HG03520 (cell line): ENCODE data around the gene NPY1R.

ENCODE experiments used
- ATAC-seq: cut with Tn5 transposase; IDR thresholded peaks from one replicate; pipeline ENCODE4 v1.9.1; 2021; ENCODE audit warnings: mild to moderate bottlenecking, moderate library complexity; ENCODE audit not compliant: unreplicated experiment

Gene NPY1R

GRCh38 chr4:163332526-163333406 lies at the start of gene NPY1R:
TSS of gene NPY1R (minus strand) at chr4:163332596. CDS start at chr4:163326554, 6,042 bp downstream.
- ATAC-seq, result peak; percentile 68

GRCh38 chr4:163380703-163381102 lies 48.3 kb upstream of the NPY1R start:
- no peak for ATAC-seq

DNA sequence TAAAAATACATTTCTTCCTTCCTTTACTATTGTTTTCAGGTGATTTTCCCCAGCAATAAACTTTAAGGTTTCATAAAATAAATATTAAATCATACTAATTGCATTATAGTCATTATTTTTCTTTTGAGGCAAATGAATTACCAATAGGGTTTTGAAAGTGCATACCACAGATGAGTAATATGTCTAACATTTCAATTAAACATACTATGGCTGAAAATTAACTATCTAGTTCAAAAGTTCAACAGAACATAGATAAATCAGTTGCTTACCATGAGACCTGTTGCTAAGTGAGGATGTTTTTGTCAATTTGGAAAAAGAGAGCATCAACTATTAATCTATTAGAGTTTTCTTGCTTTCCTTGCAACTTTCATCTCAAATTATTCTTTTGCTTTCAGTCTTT lies 46.3 kb upstream of the NPY1R start:
- ATAC-seq, result no peak

GRCh38 chr4:163372029-163372428 lies 39.6 kb upstream of the NPY1R start:
- no peak for ATAC-seq

- ATAC-seq, result no peak
Observed at GRCh38 chr4:163367651-163368050, 35.3 kb upstream of the NPY1R start.

- ATAC-seq, result no peak
Observed at GRCh38 chr4:163356104-163356503, 23.7 kb upstream of the NPY1R start.

DNA sequence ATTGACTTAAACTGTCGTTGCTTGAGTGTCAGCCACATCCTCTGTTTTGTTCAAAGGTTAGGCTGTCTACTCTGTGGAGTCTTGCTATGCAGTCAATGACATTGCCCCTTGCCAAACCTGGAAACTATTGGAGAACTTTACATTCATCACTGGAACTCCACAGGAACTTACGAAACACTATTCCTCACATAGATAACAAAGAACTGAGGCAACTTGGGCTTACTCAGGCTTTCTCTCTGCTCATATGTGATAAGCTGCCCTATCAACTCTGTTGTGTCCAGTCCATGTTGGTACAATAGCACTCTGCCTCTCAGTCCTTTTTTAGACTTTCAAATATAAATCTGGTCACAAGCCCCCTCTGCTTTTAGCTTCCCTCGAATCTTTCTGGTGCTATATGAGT lies 20.7 kb upstream of the NPY1R start:
- no peak for ATAC-seq

- no peak for ATAC-seq
Observed at GRCh38 chr4:163350672-163351071, 18.3 kb upstream of the NPY1R start.

- ATAC-seq, result no peak
Observed at GRCh38 chr4:163344147-163345125, 12.0 kb upstream of the NPY1R start.

DNA sequence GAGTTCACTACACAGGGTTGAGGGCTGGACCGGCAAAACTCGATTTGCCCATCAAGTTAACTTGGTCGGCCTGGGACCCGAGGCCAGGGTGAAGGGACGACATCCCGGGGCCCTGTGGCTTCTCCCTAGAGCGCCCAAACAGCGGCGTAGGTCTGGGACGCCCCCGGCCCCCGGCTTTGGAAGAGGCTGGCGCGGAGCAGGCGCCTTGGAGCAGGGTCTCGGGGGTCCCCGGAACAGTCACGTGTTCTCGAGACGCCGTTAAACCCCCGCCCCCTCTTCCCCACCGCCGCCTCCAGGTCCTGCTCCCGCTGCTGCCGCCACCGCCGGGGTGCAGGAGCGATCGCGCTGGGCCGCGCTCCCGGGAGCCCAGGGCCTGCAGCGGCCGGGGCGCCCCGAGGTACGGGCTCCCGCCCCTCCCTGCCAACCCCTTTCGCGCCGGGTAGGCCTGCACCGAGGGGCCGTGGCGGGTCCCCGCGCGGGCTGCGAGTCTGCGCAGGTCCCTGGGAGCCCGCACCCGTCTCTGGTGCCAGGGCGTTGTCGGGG lies 11.3 kb upstream of the NPY1R start, which contains the start of gene NPY5R:
TSS of gene NPY5R (plus strand) at position 289 of the 543 bp plus-strand sequence. CDS start 6,382 bp downstream, outside the sequence.
- no peak for ATAC-seq

GRCh38 chr4:163335384-163335783 lies 3.0 kb upstream of the NPY1R start:
- no peak for ATAC-seq

DNA sequence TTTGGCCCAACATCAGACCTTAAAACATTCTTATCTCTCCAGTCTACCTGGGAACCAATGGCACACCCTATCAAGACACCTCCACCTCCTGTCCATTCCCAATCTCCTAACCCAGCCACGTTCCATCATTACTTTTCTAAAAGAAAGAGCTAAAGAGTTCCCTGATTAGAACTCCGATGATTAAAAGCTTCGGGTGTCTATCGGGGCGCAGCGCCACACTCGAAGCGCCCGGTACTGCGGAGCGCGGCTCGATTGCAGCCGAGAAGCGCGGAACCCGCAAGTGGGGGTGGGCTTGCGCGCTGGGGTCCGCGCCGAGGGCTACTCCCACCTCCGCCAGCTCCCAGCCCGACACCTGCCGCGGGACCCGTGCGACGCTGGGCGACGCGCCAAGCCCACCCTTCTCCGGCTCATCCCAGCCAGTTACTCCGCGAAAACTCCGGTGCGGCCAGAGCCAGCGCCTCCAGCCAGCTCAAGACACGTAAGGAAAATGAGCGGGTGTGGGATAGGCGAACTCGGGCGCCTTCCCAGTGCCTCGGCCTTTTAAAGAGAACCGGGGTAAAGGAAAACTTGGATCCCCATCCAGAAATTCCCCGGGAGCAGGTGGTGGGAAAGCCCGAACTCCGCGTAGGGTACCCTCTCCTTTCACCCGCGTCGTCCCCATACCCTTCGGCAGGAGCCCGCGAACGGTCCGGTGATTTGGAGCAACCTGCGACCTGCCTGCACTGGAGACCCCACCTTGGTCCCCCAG lies 593 bp downstream of the NPY1R start:
- ATAC-seq, result no peak

DNA sequence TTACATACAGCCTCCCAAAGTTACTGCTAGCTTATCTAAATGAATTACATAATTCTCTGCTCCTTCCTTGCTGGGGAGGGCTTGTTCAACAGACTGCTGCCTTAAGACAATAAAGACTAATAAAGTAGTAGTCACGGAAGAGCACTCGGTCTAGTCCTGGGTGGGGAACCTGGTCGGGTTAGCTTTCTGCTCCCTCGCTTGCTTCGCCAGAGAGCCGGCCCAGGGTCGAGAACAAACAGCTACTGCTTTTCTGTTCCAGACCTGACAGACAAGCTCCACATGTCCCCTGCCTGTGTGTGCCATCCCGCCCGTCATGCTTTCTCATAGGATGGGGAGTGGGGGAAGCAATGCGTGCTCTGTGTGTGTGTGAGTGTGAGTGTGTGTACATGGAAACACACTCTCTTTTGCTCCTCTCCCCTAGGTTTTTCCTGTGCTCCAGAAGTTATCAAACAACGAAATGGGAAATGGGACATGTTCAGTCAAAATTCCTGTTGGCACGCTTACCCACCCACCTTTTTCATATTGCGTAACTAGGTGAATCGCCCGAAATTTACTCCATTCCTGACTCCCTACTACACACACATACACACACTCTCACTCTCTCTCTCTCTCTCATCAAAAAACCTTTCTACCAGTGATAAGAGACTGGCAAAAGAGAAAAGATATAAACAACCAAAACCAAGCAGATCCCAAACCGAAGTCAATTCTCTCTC lies 1.3 kb downstream of the NPY1R start:
- no peak for ATAC-seq

GRCh38 chr4:163317110-163317509 lies 15.3 kb downstream of the NPY1R start:
- ATAC-seq, result no peak

- no peak for ATAC-seq
Observed at GRCh38 chr4:163309466-163309865, 22.9 kb downstream of the NPY1R start.

GRCh38 chr4:163303069-163303468 lies 29.3 kb downstream of the NPY1R start:
- ATAC-seq, result no peak

DNA sequence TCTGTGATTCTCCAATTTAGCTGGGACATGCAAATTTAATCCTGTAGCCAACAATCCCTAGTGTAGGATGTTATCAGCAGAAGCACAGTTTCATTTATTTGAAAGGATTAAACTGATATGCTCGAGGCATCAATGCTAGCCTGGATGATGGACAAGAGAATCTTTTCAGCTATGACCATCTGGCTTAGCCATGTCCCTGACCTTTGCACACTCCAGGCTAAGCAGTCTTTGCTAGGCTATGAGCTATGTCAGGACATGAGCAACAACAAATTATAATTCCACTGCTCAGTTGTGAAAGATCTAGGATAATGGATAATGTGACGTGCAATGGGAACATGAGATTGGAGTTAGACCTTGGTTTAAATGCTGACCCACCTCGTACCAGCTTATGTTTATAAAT lies 32.0 kb downstream of the NPY1R start:
- ATAC-seq, result no peak

DNA sequence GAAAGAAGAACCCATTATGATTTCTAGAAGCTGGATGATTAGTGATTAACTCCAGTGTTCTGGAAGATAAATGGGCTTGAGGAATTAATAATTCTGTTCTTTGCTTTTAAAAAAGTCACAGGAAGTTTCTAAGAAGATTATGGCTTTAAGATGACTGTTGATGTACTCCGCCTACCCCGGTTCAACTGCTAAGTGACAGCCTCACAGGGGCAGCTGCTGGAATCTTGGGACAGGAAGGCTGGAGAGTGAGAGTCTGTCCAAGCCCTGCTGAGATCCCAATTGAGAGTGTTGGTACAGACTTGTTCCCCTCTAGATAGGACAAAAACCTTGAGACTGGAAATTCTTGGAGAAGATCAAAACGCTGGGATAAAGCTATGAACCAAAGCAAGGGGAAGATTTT lies 37.3 kb downstream of the NPY1R start:
- no peak for ATAC-seq

DNA sequence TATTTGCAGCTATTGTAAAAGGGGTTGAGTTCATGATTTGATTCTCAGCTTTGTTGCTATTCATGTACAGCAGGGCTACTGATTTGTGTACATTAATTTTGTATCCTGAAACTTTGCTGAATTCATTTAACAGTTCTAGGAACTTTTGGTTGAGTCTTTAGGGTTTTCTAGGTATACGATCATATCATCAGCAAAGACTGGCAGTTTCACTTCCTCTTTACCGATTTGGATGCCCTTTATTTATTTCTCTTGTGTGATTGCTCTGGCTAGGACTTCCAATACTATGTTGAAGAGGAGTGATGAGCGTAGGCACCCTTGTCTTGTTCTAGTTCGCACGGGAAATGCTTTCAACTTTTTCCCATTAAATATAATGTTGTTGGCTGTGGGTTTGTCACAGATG lies 48.1 kb downstream of the NPY1R start:
- ATAC-seq, result no peak
